ENCODE data around the gene HMG20A.

HMG20A gene

DNA sequence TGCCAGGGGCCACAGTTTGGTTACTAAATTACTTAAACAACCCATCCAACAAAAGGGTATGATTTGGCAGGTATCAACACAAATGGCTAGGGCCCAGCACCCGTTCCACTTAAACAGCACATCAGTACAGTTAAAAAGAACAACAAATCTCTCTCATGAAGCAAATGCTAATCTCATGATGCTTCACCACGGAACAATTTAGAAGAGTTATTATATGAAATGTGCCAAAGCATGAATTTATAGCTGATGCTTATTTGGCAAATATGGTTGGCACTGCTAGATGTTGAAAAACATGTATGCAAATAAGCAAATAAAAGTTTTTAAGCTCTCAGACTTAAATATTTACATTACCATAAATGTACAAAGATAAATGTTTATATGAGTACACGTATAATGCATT lies 3.1 kb upstream of the HMG20A start:
- no peaks in the 10 kb centered on the region for H3K27me3 ChIP-seq
- no peaks in the 10 kb centered on the region for H3K9me3 ChIP-seq
- peaks cover 60 to 68% of the 10 kb centered on the region in 2 experiments for H3K4me1 ChIP-seq (ENCODE audit: control insufficient read depth in 1 of 2, insufficient read depth in 1 of 2, low read depth in 1 of 2, low read length in 1 of 2)
- no peak for TF ChIP-seq CTCF (IDR thresholded peaks at IDR 0.05)
- no peaks in the 10 kb centered on the region for H3K36me3 ChIP-seq
- H3K4me3 ChIP-seq (ENCODE audit: low read depth in 1 of 2, low read length in 1 of 2) = no peak overlapping the region
- no peak overlapping the region for H3K27ac ChIP-seq

GRCh38 chr15:77418391-77418965 lies 2.2 kb upstream of the HMG20A start:
- Histone ChIP-seq H3K4me1 (ENCODE audit: control insufficient read depth in 1 of 2, insufficient read depth in 1 of 2, low read depth in 1 of 2, low read length in 1 of 2) (peaks cover 60 to 63% of the 10 kb centered on the region in 2 experiments), H3K4me3 (ENCODE audit: low read depth in 1 of 2, low read length in 1 of 2) (peak overlapping the region; percentile 88 to 93), H3K36me3 (no peaks in the 10 kb centered on the region), H3K9me3 (no peaks in the 10 kb centered on the region), H3K27ac (peak overlapping the region; percentile 88), H3K27me3 (no peaks in the 10 kb centered on the region)
- TF ChIP-seq CTCF (IDR thresholded peaks at IDR 0.05) = no peak

DNA sequence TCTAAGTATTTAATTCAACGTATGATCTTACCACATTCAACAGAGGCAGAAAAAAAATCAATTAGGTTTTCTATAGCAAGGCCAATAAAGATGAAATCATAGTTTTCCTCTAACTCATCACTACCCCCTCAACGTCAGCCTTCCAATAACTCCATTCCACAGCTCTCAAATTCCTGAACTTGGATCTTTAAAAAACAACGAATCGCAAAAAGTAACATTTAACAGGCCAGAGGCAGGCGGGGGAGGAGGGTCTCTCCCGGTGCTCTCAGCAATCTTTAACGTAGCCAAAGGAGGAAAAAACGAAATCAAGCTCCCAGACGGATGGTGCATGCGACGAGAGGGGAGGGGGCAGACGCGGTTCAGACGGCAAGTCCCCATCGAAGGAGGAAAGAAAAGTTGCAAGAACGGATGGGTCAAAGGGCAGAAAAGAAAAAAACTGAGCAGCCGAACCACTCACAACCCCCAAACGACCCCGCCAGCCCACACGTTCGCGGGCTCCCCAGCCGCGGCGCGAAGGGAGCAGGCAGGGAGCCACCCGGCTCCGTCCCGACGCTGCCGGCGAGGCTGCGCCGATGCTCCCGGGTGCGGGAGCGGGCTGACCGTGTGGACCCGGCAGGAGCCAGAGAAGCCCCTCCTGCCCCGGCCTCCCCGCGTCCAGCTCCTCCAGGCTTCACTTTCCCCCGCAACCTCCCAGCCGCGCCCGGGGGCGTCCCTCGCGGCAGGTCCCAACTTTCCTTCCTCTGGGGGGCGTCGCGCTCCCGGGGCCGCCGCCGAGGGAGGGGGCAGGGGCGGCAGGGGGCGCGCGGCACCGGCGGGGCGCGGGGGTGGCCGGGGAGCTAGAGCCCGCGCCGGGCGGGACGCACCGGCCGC lies 1.5 kb upstream of the HMG20A start:
- H3K27me3 ChIP-seq = no peaks in the 10 kb centered on the region
- H3K36me3 ChIP-seq = no peaks in the 10 kb centered on the region
- peak overlapping the region; percentile 88 for H3K27ac ChIP-seq
- H3K4me3 ChIP-seq (ENCODE audit: low read depth in 1 of 2, low read length in 1 of 2) = peak overlapping the region; percentile 88 to 93
- no peaks in the 10 kb centered on the region for H3K9me3 ChIP-seq
- no peak for TF ChIP-seq CTCF (IDR thresholded peaks at IDR 0.05)
- peaks cover 53 to 58% of the 10 kb centered on the region in 2 experiments for H3K4me1 ChIP-seq (ENCODE audit: control insufficient read depth in 1 of 2, insufficient read depth in 1 of 2, low read depth in 1 of 2, low read length in 1 of 2)

DNA sequence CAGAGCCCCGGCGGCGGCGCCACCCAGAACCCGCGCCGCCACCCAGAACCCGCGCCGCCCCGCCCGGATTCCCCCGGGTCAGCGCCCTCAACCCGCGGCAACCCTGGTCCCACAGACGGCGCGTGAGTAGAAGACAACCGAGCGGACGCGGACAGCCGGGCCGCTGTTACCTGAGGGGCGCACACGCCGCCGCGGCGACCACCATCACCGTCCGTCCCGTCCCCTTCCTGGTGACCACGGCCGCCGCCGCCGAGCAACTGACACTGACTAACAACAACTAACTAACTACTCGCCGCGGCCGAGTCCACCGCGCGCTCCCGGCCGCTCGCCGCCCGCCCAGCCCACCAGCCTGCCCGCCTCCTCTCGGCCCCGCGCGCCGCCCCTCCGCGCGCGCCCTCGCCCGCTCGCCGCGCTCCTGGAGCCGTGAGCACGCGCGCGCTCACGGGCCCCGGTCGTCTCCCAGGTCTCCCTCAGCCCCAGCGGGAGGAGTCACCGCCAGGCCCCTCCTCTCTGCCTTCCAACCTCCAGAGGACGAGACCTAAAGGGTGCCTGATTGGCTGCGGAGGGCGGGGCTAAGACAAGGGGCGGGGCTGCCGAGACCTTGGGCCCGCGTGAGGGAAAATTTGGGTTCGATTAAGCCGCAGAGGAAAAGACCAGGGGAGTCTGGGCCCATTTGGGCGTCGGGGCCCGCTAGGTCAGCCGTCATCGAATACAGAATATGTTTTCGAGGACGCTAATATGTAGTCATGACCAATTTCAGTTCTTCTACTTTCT lies 665 bp upstream of the HMG20A start, which contains the start of gene PEAK1:
Gene PEAK1, minus strand, starts transcription at position 269 of the 774 bp plus-strand sequence. CDS start 238,178 bp downstream, outside the sequence.
- H3K9me3 ChIP-seq = no peaks in the 10 kb centered on the region

More for the DNA sequence above, 665 bp upstream of the HMG20A start, which contains the start of gene PEAK1:
- peak; percentile 39 for TF ChIP-seq CTCF (IDR thresholded peaks at IDR 0.05)
- peak within 1 kb of the TSS; percentile 88 for H3K27ac ChIP-seq
- peak within 1 kb of the TSS; percentile 88 to 93 for H3K4me3 ChIP-seq (ENCODE audit: low read depth in 1 of 2, low read length in 1 of 2)
- H3K4me1 ChIP-seq (ENCODE audit: control insufficient read depth in 1 of 2, insufficient read depth in 1 of 2, low read depth in 1 of 2, low read length in 1 of 2) = peaks cover 45 to 49% of the 10 kb centered on the region in 2 experiments
- H3K27me3 ChIP-seq = no peaks in the 10 kb centered on the region
- no peaks in the 10 kb centered on the region for H3K36me3 ChIP-seq

Measured in neutrophil (primary cell).